Trophoblast cell (in vitro differentiated cells and primary cell): ENCODE results near the gene CCNT1.
"Not testable (repeated sequence)": the region's sequence is repeated elsewhere in the genome, so short reads cannot be mapped to it uniquely, and the experiment has no call there.

ENCODE experiments used
- DNase-seq, 2 donors: peaks; one replicate each; pipeline ENCODE4 v3.0.0-alpha.2; 2016
- H2AFZ ChIP-seq: 2 replicates; pipeline ENCODE4 v1.6.1; 2013; ENCODE audit warnings: low read length, moderate library complexity, mild to moderate bottlenecking; ENCODE audit not compliant: insufficient read depth, poor library complexity
- H2AK5ac ChIP-seq: 2 replicates; pipeline ENCODE4 v1.6.1; 2013; ENCODE audit warnings: mild to moderate bottlenecking, low read length
- H2BK120ac ChIP-seq: 2 replicates; pipeline ENCODE4 v1.6.1; 2013; ENCODE audit warnings: low read length, mild to moderate bottlenecking, moderate library complexity; ENCODE audit not compliant: insufficient read depth, poor library complexity
- H2BK12ac ChIP-seq: 2 replicates; pipeline ENCODE4 v1.6.1; 2013; ENCODE audit warnings: mild to moderate bottlenecking, low read length, moderate library complexity
- H2BK5ac ChIP-seq: 2 replicates; pipeline ENCODE4 v1.6.1; 2013; ENCODE audit warnings: low read length, low read depth, moderate library complexity, mild to moderate bottlenecking; ENCODE audit not compliant: poor library complexity
- H3K14ac ChIP-seq: 2 replicates; pipeline ENCODE4 v1.6.1; 2013; ENCODE audit warnings: mild to moderate bottlenecking, low read length
- H3K18ac ChIP-seq: 2 replicates; pipeline ENCODE4 v1.6.1; 2013; ENCODE audit warnings: mild to moderate bottlenecking, low read length
- H3K23ac ChIP-seq: 2 replicates; pipeline ENCODE4 v1.6.1; 2013; ENCODE audit warnings: low read length
- H3K27ac ChIP-seq: 2 replicates; pipeline ENCODE4 v1.5.1; 2013; ENCODE audit warnings: low read depth, mild to moderate bottlenecking, inconsistent platforms, low read length, moderate library complexity
- H3K27me3 ChIP-seq: 2 replicates; pipeline ENCODE4 v1.6.1; 2013; ENCODE audit warnings: inconsistent platforms, mild to moderate bottlenecking, low read length, moderate library complexity; ENCODE audit not compliant: insufficient read depth
- H3K36me3 ChIP-seq, 2 experiments: 1 replicate in 1 of 2; 2 replicates in 1 of 2; pipeline ENCODE4 v1.6.1; 2013; ENCODE audit warnings: low read length in 2 of 2, mild to moderate bottlenecking in 2 of 2, moderate library complexity in 1 of 2; ENCODE audit not compliant: insufficient read depth in 2 of 2, control insufficient read depth in 1 of 2
- H3K4ac ChIP-seq: 2 replicates; pipeline ENCODE4 v1.6.1; 2013; ENCODE audit warnings: low read depth, mild to moderate bottlenecking, low read length, moderate library complexity
- H3K4me1 ChIP-seq, 2 experiments: 1 replicate in 1 of 2; 2 replicates in 1 of 2; pipeline ENCODE4 v1.6.1; 2013; ENCODE audit warnings: low read length in 2 of 2, mild to moderate bottlenecking in 2 of 2, moderate library complexity in 1 of 2; ENCODE audit not compliant: insufficient read depth in 2 of 2, control insufficient read depth in 1 of 2
- H3K4me2 ChIP-seq: 2 replicates; pipeline ENCODE4 v1.6.1; 2013; ENCODE audit warnings: inconsistent platforms, mild to moderate bottlenecking, low read length, moderate library complexity
- H3K4me3 ChIP-seq: 2 replicates; pipeline ENCODE4 v1.5.1; 2013; ENCODE audit warnings: mild to moderate bottlenecking, low read depth, low read length, inconsistent platforms
- H3K79me1 ChIP-seq: one replicate; pipeline ENCODE4 v1.6.1; 2013; ENCODE audit warnings: low read length
- H3K79me2 ChIP-seq: 2 replicates; pipeline ENCODE4 v1.6.1; 2013; ENCODE audit warnings: low read length, mild to moderate bottlenecking; ENCODE audit not compliant: control insufficient read depth, insufficient read depth, poor library complexity
- H3K9ac ChIP-seq: 2 replicates; pipeline ENCODE4 v1.6.1; 2013; ENCODE audit warnings: mild to moderate bottlenecking, low read length
- H3K9me3 ChIP-seq: 2 replicates; pipeline ENCODE4 v1.6.1; 2013; ENCODE audit warnings: low read depth, mild to moderate bottlenecking, control low read depth, inconsistent platforms, low read length; ENCODE audit not compliant: insufficient read depth
- H4K12ac ChIP-seq: 2 replicates; pipeline ENCODE4 v1.6.1; 2013; ENCODE audit warnings: low read depth, mild to moderate bottlenecking, low read length, moderate library complexity
- H4K8ac ChIP-seq: 2 replicates; pipeline ENCODE4 v1.6.1; 2013; ENCODE audit warnings: low read depth, mild to moderate bottlenecking, low read length, moderate library complexity
- H4K91ac ChIP-seq: one replicate; pipeline ENCODE4 v1.6.1; 2013; ENCODE audit warnings: low read depth, mild to moderate bottlenecking, low read length, moderate library complexity
- WGBS: extraction: QIAGEN DNeasy Blood & Tissue Kit; methylation state at CpG from one replicate; pipeline ENCODE4 v1.1.7; 2013; ENCODE audit warnings: missing lambda C conversion rate; ENCODE audit not compliant: insufficient read length, insufficient coverage; ENCODE audit errors: extremely low coverage; 5-methylcytosine and 5-hydroxymethylcytosine counted together

CCNT1 gene

DNA sequence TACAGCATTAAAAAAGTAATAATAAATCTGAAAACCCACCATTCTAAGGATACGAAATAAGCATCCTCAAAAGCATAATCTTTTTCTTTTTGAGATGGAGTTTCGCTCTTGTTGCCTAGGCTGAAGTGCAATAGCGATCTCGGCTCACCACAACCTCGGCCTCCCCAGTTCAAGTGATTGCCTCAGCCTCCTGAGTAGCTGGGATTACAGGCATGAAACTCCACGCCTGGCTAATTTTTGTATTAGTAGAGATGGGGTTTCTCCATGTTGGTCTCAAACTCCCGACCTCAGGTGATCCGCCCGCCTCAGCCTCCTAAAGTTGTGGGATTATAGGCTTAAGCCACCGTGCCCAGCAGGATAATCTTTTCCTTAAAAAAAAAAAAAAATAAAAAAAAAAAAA lies 4.3 kb downstream of the CCNT1 start:
- H2AFZ ChIP-seq = no peak overlapping the region
- H3K79me2 ChIP-seq = peaks cover 25% of the 10 kb centered on the region
- H3K27me3 ChIP-seq = no peaks in the 10 kb centered on the region
- no peak overlapping the region for H3K14ac ChIP-seq
- H3K4me3 ChIP-seq = no peak overlapping the region
- H3K9ac ChIP-seq = no peak overlapping the region
- H2BK120ac ChIP-seq = no peak overlapping the region
- no peak overlapping the region for H2BK5ac ChIP-seq
- H3K23ac ChIP-seq = no peak overlapping the region
- DNase-seq = no peak
- no peak overlapping the region for H4K91ac ChIP-seq
- peak overlapping the region; percentile 75 for H3K4ac ChIP-seq
- H3K4me1 ChIP-seq = peaks cover 3 to 5% of the 10 kb centered on the region in 2 experiments
- no peak overlapping the region for H2AK5ac ChIP-seq
- WGBS = no CpG with 5 or more reads among the region's 10 CpGs
- H4K8ac ChIP-seq = no peak overlapping the region
- peaks cover 7% of the 10 kb centered on the region for H3K79me1 ChIP-seq
- no peak overlapping the region for H3K18ac ChIP-seq
- H3K4me2 ChIP-seq = no peak overlapping the region
- H3K36me3 ChIP-seq = peaks cover 21 to 31% of the 10 kb centered on the region in 2 experiments
- H3K27ac ChIP-seq = no peak overlapping the region
- no peak overlapping the region for H2BK12ac ChIP-seq
- no peaks in the 10 kb centered on the region for H3K9me3 ChIP-seq
- H4K12ac ChIP-seq = no peak overlapping the region

DNA sequence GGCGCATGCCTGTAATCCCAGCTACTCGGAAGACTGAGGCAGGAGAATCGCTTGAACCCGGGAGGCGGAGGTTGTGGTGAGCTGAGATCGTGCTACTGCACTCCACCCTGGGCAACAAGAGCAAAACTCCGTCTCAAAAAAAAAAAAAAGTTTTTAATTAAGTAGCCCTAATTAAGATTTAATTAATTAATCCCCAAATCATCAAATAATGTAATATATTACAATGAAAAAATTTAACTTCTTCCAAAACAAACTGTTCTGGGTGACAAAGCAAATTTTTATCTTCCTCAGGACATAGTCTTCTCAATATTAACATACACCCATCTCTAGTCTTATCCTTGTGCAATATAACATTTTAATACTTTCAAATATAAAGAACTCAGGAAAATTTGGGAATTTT lies 17.7 kb downstream of the CCNT1 start:
- H3K18ac ChIP-seq, H2BK120ac ChIP-seq, H4K12ac ChIP-seq, H3K4me1 ChIP-seq, H3K79me2 ChIP-seq, H2BK5ac ChIP-seq, H2AFZ ChIP-seq, H4K91ac ChIP-seq, H3K9ac ChIP-seq, H4K8ac ChIP-seq, H3K23ac ChIP-seq, H3K4me2 ChIP-seq, H3K9me3 ChIP-seq, H3K79me1 ChIP-seq, H2AK5ac ChIP-seq, DNase-seq, H2BK12ac ChIP-seq, H3K27ac ChIP-seq, H3K27me3 ChIP-seq, H3K4ac ChIP-seq, H3K4me3 ChIP-seq, H3K14ac ChIP-seq: not testable (repeated sequence)
- peaks cover 29 to 35% of the 10 kb centered on the region in 2 experiments for H3K36me3 ChIP-seq
- WGBS = no CpG with 5 or more reads among the region's 7 CpGs

DNA sequence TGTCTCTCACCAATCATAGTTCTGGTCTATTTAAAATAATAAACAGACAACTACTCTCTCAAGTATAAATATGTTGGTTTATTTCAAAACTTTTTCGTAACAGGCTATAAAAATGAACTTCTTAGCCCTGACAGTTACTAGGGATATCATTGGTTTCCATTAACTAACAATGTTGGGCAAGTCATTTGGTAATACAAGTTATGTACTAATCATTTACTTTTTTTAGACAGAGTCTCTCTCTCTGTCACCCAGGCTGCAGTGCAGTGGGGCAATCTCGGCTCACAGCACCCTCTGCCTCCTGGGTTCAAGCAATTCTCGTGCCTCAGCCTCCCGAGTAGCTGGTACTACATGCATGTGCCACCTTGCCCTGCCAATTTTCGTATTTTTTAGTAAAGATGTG lies 19.9 kb downstream of the CCNT1 start:
- WGBS = no CpG with 5 or more reads among the region's 5 CpGs
- Histone ChIP-seq H3K27ac (no peak overlapping the region), H3K79me1 (no peaks in the 10 kb centered on the region), H4K91ac (no peak overlapping the region), H3K18ac (peak overlapping the region; percentile 29), H3K27me3 (no peaks in the 10 kb centered on the region), H4K8ac (no peak overlapping the region), H3K9me3 (no peaks in the 10 kb centered on the region), H3K36me3 (peaks cover 24 to 28% of the 10 kb centered on the region in 2 experiments), H3K4me2 (no peak overlapping the region), H3K23ac (no peak overlapping the region), H2AK5ac (no peak overlapping the region), H4K12ac (no peak overlapping the region), H3K9ac (no peak overlapping the region), H3K4me3 (no peak overlapping the region), H2BK5ac (no peak overlapping the region), H3K4ac (no peak overlapping the region), H3K14ac (no peak overlapping the region), H2AFZ (no peak overlapping the region), H3K4me1 (no peaks in the 10 kb centered on the region), H2BK120ac (no peak overlapping the region), H3K79me2 (no peaks in the 10 kb centered on the region), H2BK12ac (no peak overlapping the region)
- DNase-seq = no peak

DNA sequence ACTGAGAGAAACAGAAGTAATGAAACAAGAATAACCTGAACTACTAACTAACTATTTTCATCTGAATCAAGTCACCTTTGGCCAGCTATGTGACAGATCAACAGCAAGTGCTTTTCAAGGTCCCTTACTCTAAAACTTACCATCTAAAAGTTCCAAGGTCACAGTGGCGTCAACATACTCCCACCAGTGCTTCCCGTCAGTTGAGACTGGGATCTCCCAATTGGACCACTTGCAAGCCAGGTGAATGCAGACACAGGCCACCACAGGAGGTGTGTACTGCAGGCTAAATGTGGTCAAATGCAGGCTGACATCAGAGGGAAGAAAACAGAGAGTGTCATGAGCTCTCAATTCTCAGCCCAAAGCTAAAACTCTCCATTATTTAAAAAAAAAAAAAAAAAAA lies 20.6 kb downstream of the CCNT1 start:
- no peak overlapping the region for H3K27ac ChIP-seq
- H2BK5ac ChIP-seq = no peak overlapping the region
- no peak overlapping the region for H3K14ac ChIP-seq
- H2AFZ ChIP-seq = no peak overlapping the region
- H3K36me3 ChIP-seq = peaks cover 24 to 28% of the 10 kb centered on the region in 2 experiments
- no peak overlapping the region for H3K9ac ChIP-seq
- no peak overlapping the region for H3K18ac ChIP-seq
- no peak overlapping the region for H3K23ac ChIP-seq
- H3K4me2 ChIP-seq = no peak overlapping the region
- no peaks in the 10 kb centered on the region for H3K9me3 ChIP-seq
- no peaks in the 10 kb centered on the region for H3K79me1 ChIP-seq
- no peak overlapping the region for H4K8ac ChIP-seq
- H4K91ac ChIP-seq = no peak overlapping the region
- H2BK12ac ChIP-seq = no peak overlapping the region
- H2AK5ac ChIP-seq = no peak overlapping the region
- H4K12ac ChIP-seq = no peak overlapping the region
- no peak overlapping the region for H3K4me3 ChIP-seq
- H3K4me1 ChIP-seq = no peaks in the 10 kb centered on the region
- H2BK120ac ChIP-seq = no peak overlapping the region
- no peaks in the 10 kb centered on the region for H3K79me2 ChIP-seq
- no peak overlapping the region for H3K4ac ChIP-seq
- WGBS = no CpG with 5 or more reads among the region's 2 CpGs
- H3K27me3 ChIP-seq = no peaks in the 10 kb centered on the region
- DNase-seq = no peak
